Measurements from ENCODE around the gene MAP7D3. TPM values are rescaled to one million over a fixed set of nuclear protein-coding genes. Genes with fewer than 3 reads are reported as not detected.

The MAP7D3 gene
- total and polyA plus RNA-seq, 2 of the 4 experiments (the other 2 are of a cell fraction): 10.0 to 23.8 TPM

GRCh38 chrX:136292656-136293055 lies 41.5 kb upstream of the MAP7D3 start:
- no peak overlapping the region for H2BK5ac ChIP-seq (ENCODE audit: low read depth, low read length, poor library complexity, severe bottlenecking)
- H3K9ac ChIP-seq (ENCODE audit: low read depth, low read length): no peak overlapping the region
- no peaks in the 10 kb centered on the region for H4K20me1 ChIP-seq (ENCODE audit: insufficient read depth, low read length)
- H2AK5ac ChIP-seq (ENCODE audit: low read depth, low read length): no peak overlapping the region
- no peak overlapping the region for H2BK15ac ChIP-seq (ENCODE audit: low read depth, low read length)
- no peak overlapping the region for H4K91ac ChIP-seq (ENCODE audit: insufficient read depth, low read depth, low read length)
- no peak overlapping the region for H3K18ac ChIP-seq (ENCODE audit: low read depth, low read length)
- H3K27ac ChIP-seq (ENCODE audit: insufficient read depth, low read length): no peak overlapping the region
- ATAC-seq (ENCODE audit: low read depth) (no peak), DNase-seq (no peak)
- no peak overlapping the region for H2AK9ac ChIP-seq (replicated peaks; ENCODE audit: low read depth, low read length, poor library complexity)
- no peak overlapping the region for H2BK120ac ChIP-seq (ENCODE audit: low read depth, low read length)
- no TSS peak for BruUV-seq (replicated peaks)
- no peaks in the 10 kb centered on the region; the same call in 1 of the 2 replicates for H3K27me3 ChIP-seq (ENCODE audit: control insufficient read depth, insufficient read depth, low read length)
- H4K8ac ChIP-seq (ENCODE audit: low read depth in 2 of 2, low read length in 2 of 2): no peak overlapping the region
- CTCF ChIA-PET: interaction anchor here (0.7 kb wide), 1 partner anchor 10 kb away, joined by 4 read pairs; no protein-coding TSS in a partner anchor
- in situ Hi-C loops (cut with MboI; ENCODE audit: low sequenced_read_pairs): no loop called here
- no peaks in the 10 kb centered on the region for H3K9me1 ChIP-seq (ENCODE audit: insufficient read depth, low read length)
- POLR2A ChIA-PET (ENCODE audit: unreplicated experiment): no interaction called here
- TF ChIP-seq CTCF (conservative IDR thresholded peaks at IDR 0.05; ENCODE audit: low read depth, low read length): no peak
- no peak for TF ChIP-seq POLR2A (IDR thresholded peaks at IDR 0.05; ENCODE audit: low read depth, low read length)
- TF ChIP-seq MXI1 (IDR thresholded peaks at IDR 0.05; ENCODE audit: borderline replicate concordance, low read depth, low read length): no peak
- TF ChIP-seq RFX5 (IDR thresholded peaks at IDR 0.05; ENCODE audit: low read depth, low read length): no peak
- TF ChIP-seq MAFK (IDR thresholded peaks at IDR 0.05; ENCODE audit: low read depth, low read length): no peak
- no peak for TF ChIP-seq MAZ (IDR thresholded peaks at IDR 0.05; ENCODE audit: borderline replicate concordance, low read depth, low read length)
- no peak for TF ChIP-seq RCOR1 (IDR thresholded peaks at IDR 0.05; ENCODE audit: insufficient replicate concordance, low read length)
- TF ChIP-seq RAD21 (IDR thresholded peaks at IDR 0.05; ENCODE audit: low read length): no peak
- dilution Hi-C loops (cut with HindIII; ENCODE audit: low sequenced_read_pairs, unreplicated experiment): no loop called here
- H3K23ac ChIP-seq (ENCODE audit: low read depth, low read length): no peak overlapping the region
- no peak overlapping the region for H3K4me2 ChIP-seq (ENCODE audit: low read depth, low read length)
- no peak overlapping the region for H3K56ac ChIP-seq (ENCODE audit: extremely low read depth, insufficient read depth, low read length)
- no peak overlapping the region for H2AFZ ChIP-seq (replicated peaks; ENCODE audit: low read length, poor library complexity)
- intact Hi-C loops (cut with micrococcal nuclease): no loop called here
- no peak overlapping the region for H4K5ac ChIP-seq (ENCODE audit: low read depth, low read length)
- H3K79me1 ChIP-seq (ENCODE audit: low read depth in 1 of 2, low read length in 2 of 2): no peaks in the 10 kb centered on the region
- no peaks in the 10 kb centered on the region for H3K9me3 ChIP-seq (ENCODE audit: control insufficient read depth, insufficient read depth, low read length)
- no peak overlapping the region for H3K14ac ChIP-seq (replicated peaks; ENCODE audit: low read depth, low read length)
- no peak overlapping the region for H2BK20ac ChIP-seq (ENCODE audit: low read depth, low read length)
- no peak overlapping the region for H3K4me3 ChIP-seq (ENCODE audit: insufficient read depth, low read depth, low read length)
- no CpG with 5 or more reads among the region's 2 CpGs for WGBS, 2 experiments (ENCODE audit: extremely low coverage in 2 of 2, insufficient read length in 1 of 2)
- no peaks in the 10 kb centered on the region for H3K4me1 ChIP-seq (ENCODE audit: control insufficient read depth, insufficient read depth, low read length)
- H3K36me3 ChIP-seq (ENCODE audit: control insufficient read depth, insufficient read depth, low read length): no peaks in the 10 kb centered on the region
- H3K4ac ChIP-seq (ENCODE audit: low read depth, low read length): no peak overlapping the region
